ENCODE data around the gene PDE8A. TPM values are rescaled to one million over a fixed set of nuclear protein-coding genes. Genes with fewer than 3 reads are reported as not detected.

PDE8A gene
- total and polyA plus RNA-seq, 2 of the 13 experiments (the other 11 are each of a cell fraction or from before 2014, with no cell fraction given): 26.3 to 48.5 TPM

- peak; percentile 55 for TF ChIP-seq PRDM15 (CRISPR knock-in tag; IDR thresholded peaks at IDR 0.05)
- no peak for TF ChIP-seq SSRP1 (CRISPR knock-in tag; IDR thresholded peaks at IDR 0.05)
- no peak for TF ChIP-seq PLSCR1 (CRISPR knock-in tag; IDR thresholded peaks at IDR 0.05; ENCODE audit: borderline replicate concordance)
- no peak for TF ChIP-seq TERF1 (CRISPR knock-in tag; IDR thresholded peaks at IDR 0.05)
- no peak for TF ChIP-seq ZNF335 (CRISPR knock-in tag; IDR thresholded peaks at IDR 0.05)
- TF ChIP-seq SPEN (CRISPR knock-in tag; IDR thresholded peaks at IDR 0.05; ENCODE audit: low read depth): peak; percentile 25; the same call in 1 of the 2 replicates
- TF ChIP-seq ZBTB37 (CRISPR knock-in tag; IDR thresholded peaks at IDR 0.05): 0 out of 2 replicates have a peak, but pooled peaks have one; percentile 39
- TF ChIP-seq IRF1 (CRISPR knock-in tag; IDR thresholded peaks at IDR 0.05; ENCODE audit: low read depth): no peak
- no peak for TF ChIP-seq ZNF414 (CRISPR knock-in tag; IDR thresholded peaks at IDR 0.05)
- peak; percentile 33; the same call in 1 of the 2 replicates for TF ChIP-seq GATA4 (IDR thresholded peaks at IDR 0.05; ENCODE audit: borderline replicate concordance, low read depth)
- TF ChIP-seq POGZ (CRISPR knock-in tag; IDR thresholded peaks at IDR 0.05): peak; percentile 47; the same call in 1 of the 2 replicates
- no peak for TF ChIP-seq SUZ12 (IDR thresholded peaks at IDR 0.05; ENCODE audit: low read depth, low read length)
- TF ChIP-seq WIZ (CRISPR knock-in tag; IDR thresholded peaks at IDR 0.05): no peak
- TF ChIP-seq ZNF512B (CRISPR knock-in tag; IDR thresholded peaks at IDR 0.05; ENCODE audit: borderline replicate concordance): no peak
- TF ChIP-seq ZNF614 (CRISPR knock-in tag; IDR thresholded peaks at IDR 0.05; ENCODE audit: borderline replicate concordance): peak; percentile 50; the same call in 1 of the 2 replicates
- peak; percentile 85 for TF ChIP-seq GFI1 (CRISPR knock-in tag; IDR thresholded peaks at IDR 0.05; ENCODE audit: borderline replicate concordance)
- no peak for TF ChIP-seq ZBTB1 (CRISPR knock-in tag; IDR thresholded peaks at IDR 0.05; ENCODE audit: borderline replicate concordance)
Observed at GRCh38 chr15:85047271-85047948, 65.8 kb downstream of the PDE8A start (continued).
